ENCODE results near the gene NUP93.

NUP93 gene

DNA sequence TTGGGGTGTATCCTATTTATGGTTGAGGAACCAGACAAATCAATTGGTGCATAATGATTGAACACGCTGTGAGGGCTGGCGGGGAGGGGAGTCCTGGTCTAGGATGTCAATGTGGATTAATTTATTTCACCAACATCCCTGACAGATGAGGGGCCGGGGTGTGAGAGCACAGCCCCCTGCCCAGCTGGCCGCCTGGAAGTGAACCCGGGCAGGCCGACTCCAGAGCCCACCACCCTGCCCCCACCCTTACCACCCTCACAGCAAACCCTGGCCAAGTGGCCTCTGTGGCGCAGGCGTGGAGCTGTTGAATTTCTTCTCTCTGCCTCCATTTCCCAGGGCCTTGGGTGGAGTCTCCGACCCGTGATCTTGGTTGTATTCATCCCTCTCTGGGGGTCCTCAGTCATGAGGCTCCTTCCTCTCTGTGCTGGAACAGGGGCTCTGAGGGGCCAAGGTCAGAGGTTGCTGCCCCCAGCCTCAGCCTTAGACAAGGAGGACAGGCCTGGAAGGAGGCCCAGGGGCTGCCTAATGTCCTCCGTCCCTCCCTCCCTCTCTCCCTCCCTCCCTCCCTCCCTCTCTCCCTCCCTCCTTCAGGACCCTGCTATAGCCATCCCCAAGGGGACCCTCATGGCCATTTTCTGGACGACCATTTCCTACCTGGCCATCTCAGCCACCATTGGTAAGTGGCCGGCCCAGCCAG, 147.7 kb downstream of the NUP93 start:
- no peaks in the 10 kb centered on the region for H3K36me3 ChIP-seq (ENCODE audit: control insufficient read depth in 4 of 4, insufficient read depth in 4 of 4, low read length in 3 of 4)
- POLR2A ChIA-PET = no interaction called here
- H3K27me3 ChIP-seq (replicated peaks in 2 of 5; ENCODE audit: control insufficient read depth in 4 of 5, insufficient read depth in 5 of 5, low read length in 4 of 5) = no peaks in the 10 kb centered on the region
- WGBS (ENCODE audit: insufficient coverage) = 94% methylated on average over 10 of the region's 13 CpGs
- CTCF ChIA-PET = no interaction called here
- H3K4me3 ChIP-seq (ENCODE audit: control insufficient read depth in 1 of 7, extremely low read depth in 1 of 7, insufficient read depth in 4 of 7, low read depth in 2 of 7, low read length in 6 of 7) = no peak overlapping the region
- H3K4me1 ChIP-seq (ENCODE audit: control extremely low read depth in 1 of 4, control insufficient read depth in 4 of 4, insufficient read depth in 4 of 4, low read length in 3 of 4) = peaks cover 0 to 5% (median 0%) of the 10 kb centered on the region in 4 experiments
- H3K9me3 ChIP-seq (ENCODE audit: control extremely low read depth in 1 of 5, control insufficient read depth in 4 of 5, insufficient read depth in 2 of 5, low read depth in 1 of 5, low read length in 4 of 5) = no peaks in the 10 kb centered on the region
- DNase-seq = no peak
- H3K27ac ChIP-seq (ENCODE audit: insufficient read depth in 1 of 2, low read depth in 1 of 2, low read length in 2 of 2, poor library complexity in 1 of 2, severe bottlenecking in 2 of 2) = no peak overlapping the region

DNA sequence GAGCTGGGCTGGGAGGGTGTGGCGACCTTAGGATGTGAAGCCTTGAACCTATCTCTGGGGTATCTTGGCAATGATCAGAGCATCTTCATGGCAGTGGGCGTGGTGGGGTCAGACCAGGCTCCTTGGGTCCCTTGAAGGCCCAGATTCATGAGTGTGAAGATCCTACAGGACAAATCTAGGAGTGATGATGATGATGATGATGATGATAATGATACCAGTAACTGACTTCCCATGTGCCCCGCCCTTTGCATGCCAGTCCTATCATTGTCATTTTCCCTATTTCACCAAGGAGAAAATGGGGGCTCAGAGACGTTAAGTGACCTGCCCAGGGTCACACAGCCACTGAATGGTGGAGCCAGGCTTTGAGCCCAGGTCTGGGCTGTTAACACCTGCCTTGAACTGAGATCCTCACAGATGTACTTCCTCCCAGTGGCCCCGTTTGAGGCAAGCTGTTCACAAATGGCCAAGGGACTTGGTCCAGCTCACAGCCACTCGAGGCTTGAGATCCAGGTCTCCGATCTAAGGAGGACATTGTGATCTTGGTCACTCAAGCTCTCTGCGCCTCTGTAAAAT, 148.4 kb downstream of the NUP93 start:
- POLR2A ChIA-PET = no interaction called here
- CTCF ChIA-PET = interaction anchor here (0.7 to 1.3 kb wide), 2 partner anchors 12 to 27 kb away, joined by 3 to 4 read pairs; no protein-coding TSS in a partner anchor
- no peaks in the 10 kb centered on the region for H3K27me3 ChIP-seq (replicated peaks in 2 of 5; ENCODE audit: control insufficient read depth in 4 of 5, insufficient read depth in 5 of 5, low read length in 4 of 5)
- no peaks in the 10 kb centered on the region for H3K9me3 ChIP-seq (ENCODE audit: control extremely low read depth in 1 of 5, control insufficient read depth in 4 of 5, insufficient read depth in 2 of 5, low read depth in 1 of 5, low read length in 4 of 5)
- H3K4me1 ChIP-seq (ENCODE audit: control extremely low read depth in 1 of 4, control insufficient read depth in 4 of 4, insufficient read depth in 4 of 4, low read length in 3 of 4) = no peaks in the 10 kb centered on the region
- no peak overlapping the region for H3K4me3 ChIP-seq (ENCODE audit: control insufficient read depth in 1 of 7, extremely low read depth in 1 of 7, insufficient read depth in 4 of 7, low read depth in 2 of 7, low read length in 6 of 7)
- DNase-seq = no peak
- no peaks in the 10 kb centered on the region for H3K36me3 ChIP-seq (ENCODE audit: control insufficient read depth in 4 of 4, insufficient read depth in 4 of 4, low read length in 3 of 4)
- no peak overlapping the region for H3K27ac ChIP-seq (ENCODE audit: insufficient read depth in 1 of 2, low read depth in 1 of 2, low read length in 2 of 2, poor library complexity in 1 of 2, severe bottlenecking in 2 of 2)
- WGBS (ENCODE audit: insufficient coverage) = 100% methylated on average over 7 of the region's 8 CpGs

DNA sequence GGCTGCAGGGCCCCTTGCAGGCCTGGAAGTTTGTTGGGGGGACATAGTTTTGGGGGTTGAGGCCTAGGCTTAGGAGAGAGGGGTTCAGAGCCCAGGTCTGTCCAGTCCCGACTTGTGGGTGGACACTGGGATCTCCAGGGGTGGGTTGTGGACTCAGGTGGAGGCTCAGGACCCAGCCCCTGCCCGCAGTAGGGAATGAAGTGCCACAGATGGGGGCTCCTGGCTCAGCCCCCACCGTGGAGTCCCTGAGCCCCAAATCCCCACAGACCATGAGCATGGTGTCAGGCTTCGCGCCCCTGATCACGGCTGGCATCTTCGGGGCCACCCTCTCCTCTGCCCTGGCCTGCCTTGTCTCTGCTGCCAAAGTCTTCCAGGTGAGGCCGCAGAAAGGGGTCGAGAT, 149.3 kb downstream of the NUP93 start:
- Histone ChIP-seq H3K27ac (ENCODE audit: insufficient read depth in 1 of 2, low read depth in 1 of 2, low read length in 2 of 2, poor library complexity in 1 of 2, severe bottlenecking in 2 of 2) (no peak overlapping the region), H3K4me1 (ENCODE audit: control extremely low read depth in 1 of 4, control insufficient read depth in 4 of 4, insufficient read depth in 4 of 4, low read length in 3 of 4) (no peaks in the 10 kb centered on the region), H3K9me3 (ENCODE audit: control extremely low read depth in 1 of 5, control insufficient read depth in 4 of 5, insufficient read depth in 2 of 5, low read depth in 1 of 5, low read length in 4 of 5) (no peaks in the 10 kb centered on the region), H3K36me3 (ENCODE audit: control insufficient read depth in 4 of 4, insufficient read depth in 4 of 4, low read length in 3 of 4) (no peaks in the 10 kb centered on the region), H3K4me3 (ENCODE audit: control insufficient read depth in 1 of 7, extremely low read depth in 1 of 7, insufficient read depth in 4 of 7, low read depth in 2 of 7, low read length in 6 of 7) (no peak overlapping the region), H3K27me3 (replicated peaks in 2 of 5; ENCODE audit: control insufficient read depth in 4 of 5, insufficient read depth in 5 of 5, low read length in 4 of 5) (no peaks in the 10 kb centered on the region)
- CTCF ChIA-PET = interaction anchor here (0.7 to 1.3 kb wide), 2 partner anchors 13 to 28 kb away, joined by 3 to 4 read pairs; no protein-coding TSS in a partner anchor
- WGBS (ENCODE audit: insufficient coverage) = 92% methylated on average over 9 of the region's 9 CpGs
- POLR2A ChIA-PET = interaction anchor here (0.6 kb wide), 1 partner anchor 578 kb away, joined by 3 read pairs; no protein-coding TSS in a partner anchor
- no peak for DNase-seq

DNA sequence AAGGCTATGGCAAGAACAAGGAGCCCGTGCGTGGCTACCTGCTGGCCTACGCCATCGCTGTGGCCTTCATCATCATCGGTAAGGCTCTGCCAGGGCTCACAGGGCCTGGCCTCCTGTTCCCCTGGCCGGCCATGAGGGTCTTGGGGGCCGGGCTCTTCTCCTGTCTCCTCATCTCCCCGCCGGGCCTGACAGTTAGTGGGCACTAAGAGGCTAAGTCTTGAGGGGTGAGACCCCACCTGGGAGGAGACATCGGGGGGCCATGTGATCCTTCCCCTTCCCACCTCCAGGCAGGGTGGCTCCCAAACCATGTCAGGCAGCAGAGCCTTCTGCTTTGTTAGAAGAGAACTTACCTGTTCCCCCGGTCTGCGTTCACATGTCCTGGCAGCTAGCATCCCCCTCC, 150.2 kb downstream of the NUP93 start:
- Histone ChIP-seq H3K36me3 (ENCODE audit: control insufficient read depth in 4 of 4, insufficient read depth in 4 of 4, low read length in 3 of 4) (no peaks in the 10 kb centered on the region), H3K4me1 (ENCODE audit: control extremely low read depth in 1 of 4, control insufficient read depth in 4 of 4, insufficient read depth in 4 of 4, low read length in 3 of 4) (no peaks in the 10 kb centered on the region), H3K4me3 (ENCODE audit: control insufficient read depth in 1 of 7, extremely low read depth in 1 of 7, insufficient read depth in 4 of 7, low read depth in 2 of 7, low read length in 6 of 7) (no peak overlapping the region), H3K9me3 (ENCODE audit: control extremely low read depth in 1 of 5, control insufficient read depth in 4 of 5, insufficient read depth in 2 of 5, low read depth in 1 of 5, low read length in 4 of 5) (no peaks in the 10 kb centered on the region), H3K27ac (ENCODE audit: insufficient read depth in 1 of 2, low read depth in 1 of 2, low read length in 2 of 2, poor library complexity in 1 of 2, severe bottlenecking in 2 of 2) (no peak overlapping the region), H3K27me3 (replicated peaks in 2 of 5; ENCODE audit: control insufficient read depth in 4 of 5, insufficient read depth in 5 of 5, low read length in 4 of 5) (no peaks in the 10 kb centered on the region)
- POLR2A ChIA-PET = no interaction called here
- DNase-seq = no peak
- CTCF ChIA-PET = no interaction called here
- WGBS (ENCODE audit: insufficient coverage) = 96% methylated on average over 9 of the region's 12 CpGs

DNA sequence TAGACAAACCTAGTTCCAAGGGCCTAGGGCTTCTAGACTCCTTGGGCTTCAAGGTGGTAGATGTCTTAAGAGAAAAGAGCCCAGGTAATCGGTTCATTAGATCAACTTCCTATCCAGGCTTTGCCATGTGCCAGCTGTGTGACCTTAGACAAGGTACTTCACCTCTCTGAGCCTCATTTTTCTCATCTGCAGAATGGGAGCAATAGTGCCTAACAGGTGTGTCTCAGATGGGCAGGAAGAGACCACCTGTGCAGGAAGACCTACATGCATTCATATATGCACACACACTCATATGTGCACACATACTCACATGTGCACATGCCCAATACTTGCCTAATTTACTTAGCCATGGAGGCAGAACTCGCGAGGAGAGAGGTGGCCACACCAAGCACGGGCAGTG, 150.8 kb downstream of the NUP93 start:
- POLR2A ChIA-PET = no interaction called here
- no peaks in the 10 kb centered on the region for H3K27me3 ChIP-seq (replicated peaks in 2 of 5; ENCODE audit: control insufficient read depth in 4 of 5, insufficient read depth in 5 of 5, low read length in 4 of 5)
- no peak overlapping the region for H3K27ac ChIP-seq (ENCODE audit: insufficient read depth in 1 of 2, low read depth in 1 of 2, low read length in 2 of 2, poor library complexity in 1 of 2, severe bottlenecking in 2 of 2)
- no peaks in the 10 kb centered on the region for H3K4me1 ChIP-seq (ENCODE audit: control extremely low read depth in 1 of 4, control insufficient read depth in 4 of 4, insufficient read depth in 4 of 4, low read length in 3 of 4)
- H3K9me3 ChIP-seq (ENCODE audit: control extremely low read depth in 1 of 5, control insufficient read depth in 4 of 5, insufficient read depth in 2 of 5, low read depth in 1 of 5, low read length in 4 of 5) = no peaks in the 10 kb centered on the region
- H3K36me3 ChIP-seq (ENCODE audit: control insufficient read depth in 4 of 4, insufficient read depth in 4 of 4, low read length in 3 of 4) = no peaks in the 10 kb centered on the region
- WGBS (ENCODE audit: insufficient coverage) = 90% methylated on average over 2 of the region's 4 CpGs
- H3K4me3 ChIP-seq (ENCODE audit: control insufficient read depth in 1 of 7, extremely low read depth in 1 of 7, insufficient read depth in 4 of 7, low read depth in 2 of 7, low read length in 6 of 7) = no peak overlapping the region
- no peak for DNase-seq
- CTCF ChIA-PET = no interaction called here

DNA sequence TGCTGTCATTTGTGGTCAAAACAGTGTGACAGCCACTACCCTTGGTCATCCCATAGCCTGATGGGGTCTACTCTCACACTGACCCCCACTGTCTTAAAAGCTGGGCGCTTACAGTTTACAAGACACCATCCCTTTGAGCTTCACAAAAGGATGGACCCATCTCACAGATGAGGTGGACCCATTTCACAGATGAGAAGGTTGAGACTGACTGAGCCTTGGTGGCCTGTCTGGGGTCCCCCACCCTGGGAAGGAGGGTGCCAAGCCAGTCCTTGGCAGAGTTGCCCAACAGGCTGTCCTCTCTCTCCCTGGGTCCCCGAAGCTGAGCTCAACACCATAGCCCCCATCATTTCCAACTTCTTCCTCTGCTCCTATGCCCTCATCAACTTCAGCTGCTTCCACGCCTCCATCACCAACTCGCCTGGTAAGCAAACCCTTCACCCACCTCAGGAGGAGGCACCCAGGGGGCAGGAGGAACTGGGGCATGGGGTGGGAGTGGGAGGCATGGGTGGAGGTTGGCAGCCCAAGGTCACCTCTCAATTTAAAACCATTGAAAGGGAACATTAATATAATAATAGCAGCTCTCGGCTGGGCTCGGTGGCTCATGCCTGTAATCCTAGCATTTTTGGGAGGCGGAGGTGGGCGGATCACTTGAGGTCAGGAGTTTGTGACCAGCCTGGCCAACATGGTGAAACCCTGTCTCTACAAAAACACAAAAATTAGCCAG, 152.3 kb downstream of the NUP93 start:
- ChIA-PET CTCF (interaction anchor here (0.9 kb wide), 1 partner anchor 14 kb away, joined by 3 read pairs; no protein-coding TSS in a partner anchor), POLR2A (no interaction called here)
- no peak for DNase-seq
- Histone ChIP-seq H3K36me3 (ENCODE audit: control insufficient read depth in 4 of 4, insufficient read depth in 4 of 4, low read length in 3 of 4) (no peaks in the 10 kb centered on the region), H3K27me3 (replicated peaks in 2 of 5; ENCODE audit: control insufficient read depth in 4 of 5, insufficient read depth in 5 of 5, low read length in 4 of 5) (no peaks in the 10 kb centered on the region), H3K4me3 (ENCODE audit: control insufficient read depth in 1 of 7, extremely low read depth in 1 of 7, insufficient read depth in 4 of 7, low read depth in 2 of 7, low read length in 6 of 7) (no peak overlapping the region), H3K9me3 (ENCODE audit: control extremely low read depth in 1 of 5, control insufficient read depth in 4 of 5, insufficient read depth in 2 of 5, low read depth in 1 of 5, low read length in 4 of 5) (no peaks in the 10 kb centered on the region), H3K4me1 (ENCODE audit: control extremely low read depth in 1 of 4, control insufficient read depth in 4 of 4, insufficient read depth in 4 of 4, low read length in 3 of 4) (no peaks in the 10 kb centered on the region), H3K27ac (ENCODE audit: insufficient read depth in 1 of 2, low read depth in 1 of 2, low read length in 2 of 2, poor library complexity in 1 of 2, severe bottlenecking in 2 of 2) (no peak overlapping the region)
- 98% methylated on average over 5 of the region's 8 CpGs for WGBS (ENCODE audit: insufficient coverage)

DNA sequence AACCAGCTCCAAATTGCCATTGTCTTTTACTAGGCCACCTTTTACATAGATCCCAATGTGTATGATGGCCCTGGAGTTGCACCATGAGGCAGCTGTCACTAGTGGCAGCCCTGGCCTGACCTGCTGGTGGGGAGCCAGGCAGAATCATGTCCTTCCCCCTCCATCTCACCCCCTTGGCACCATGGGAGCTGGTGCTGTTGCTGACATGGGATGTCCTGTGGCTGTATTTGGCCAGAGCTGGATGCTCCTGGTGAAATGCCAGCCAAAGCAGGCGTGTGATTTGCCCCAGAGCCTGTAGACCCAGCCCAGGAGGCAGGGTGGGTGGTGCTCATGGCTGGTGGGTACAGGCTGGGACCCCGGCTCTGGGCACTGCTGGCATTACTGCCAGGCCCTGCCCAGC, 153.7 kb downstream of the NUP93 start:
- H3K27ac ChIP-seq (ENCODE audit: insufficient read depth in 1 of 2, low read depth in 1 of 2, low read length in 2 of 2, poor library complexity in 1 of 2, severe bottlenecking in 2 of 2) = no peak overlapping the region
- no peak for DNase-seq
- ChIA-PET POLR2A (no interaction called here), CTCF (interaction anchor here (0.9 to 1.3 kb wide), 2 partner anchors 12 kb away, joined by 3 read pairs; no protein-coding TSS in a partner anchor)
- no peaks in the 10 kb centered on the region for H3K9me3 ChIP-seq (ENCODE audit: control extremely low read depth in 1 of 5, control insufficient read depth in 4 of 5, insufficient read depth in 2 of 5, low read depth in 1 of 5, low read length in 4 of 5)
- H3K4me3 ChIP-seq (ENCODE audit: control insufficient read depth in 1 of 7, extremely low read depth in 1 of 7, insufficient read depth in 4 of 7, low read depth in 2 of 7, low read length in 6 of 7) = no peak overlapping the region
- WGBS (ENCODE audit: insufficient coverage) = 100% methylated on average over 1 of the region's 2 CpGs
- no peaks in the 10 kb centered on the region for H3K36me3 ChIP-seq (ENCODE audit: control insufficient read depth in 4 of 4, insufficient read depth in 4 of 4, low read length in 3 of 4)
- H3K4me1 ChIP-seq (ENCODE audit: control extremely low read depth in 1 of 4, control insufficient read depth in 4 of 4, insufficient read depth in 4 of 4, low read length in 3 of 4) = no peaks in the 10 kb centered on the region
- H3K27me3 ChIP-seq (replicated peaks in 2 of 5; ENCODE audit: control insufficient read depth in 4 of 5, insufficient read depth in 5 of 5, low read length in 4 of 5) = no peaks in the 10 kb centered on the region

All from common myeloid progenitor, CD34-positive (primary cell).